B cell (primary cell): ENCODE measurements around the gene CHST8. TPM values are rescaled to one million over a fixed set of nuclear protein-coding genes. Genes with fewer than 3 reads are reported as not detected.

Source experiments
- ATAC-seq: fragments of 200-7000 bp; cut with Tn5 transposase; one replicate; pipeline ENCODE4 v1.10.0; 2021; ENCODE audit warnings: low read depth, mild to moderate bottlenecking, moderate number of reproducible peaks, moderate library complexity
- CTCF ChIA-PET: fragments of 350-600 bp; sonication (Branson Sonifier 250); formaldehyde crosslinking; loops from one replicate; lab custom pipeline; 2021; ENCODE audit warnings: antibody characterized with exemption, inconsistent platforms; lab: Charles Lee
- POLR2A ChIA-PET: fragments of 350-600 bp; sonication (Branson Sonifier 250); formaldehyde crosslinking; loops from one replicate; lab custom pipeline; 2021; ENCODE audit warnings: antibody characterized with exemption; lab: Charles Lee
- DNase-seq: peaks from one replicate; pipeline ENCODE4 v3.0.0; 2013
- H2AFZ ChIP-seq: 2 replicates; pipeline ENCODE4 v1.6.1; 2012; ENCODE audit warnings: mild to moderate bottlenecking, low read depth, low read length; ENCODE audit not compliant: insufficient read depth, poor library complexity, severe bottlenecking
- H3K27ac ChIP-seq, 2 donors: 1 replicate in 1 of 2; 2 replicates in 1 of 2; pipeline ENCODE4 v1.5.1; 2012 to 2013; ENCODE audit warnings: low read length in 2 of 2, mild to moderate bottlenecking in 2 of 2, moderate library complexity in 1 of 2
- H3K27me3 ChIP-seq, 4 experiments: fragments of 200-600 bp in 1 of 4; sonication (generic) in 1 of 4; replicated peaks in 1 of 4; 1 replicate in 2 of 4; 2 replicates in 2 of 4; pipeline versions ENCODE4 v1.6.1 to v1.7.0; 2013 to 2016; ENCODE audit warnings: low read length in 3 of 4, mild to moderate bottlenecking in 2 of 4, mixed read lengths in 1 of 4, moderate library complexity in 1 of 4; ENCODE audit not compliant: insufficient read depth in 4 of 4, control insufficient read depth in 3 of 4; ENCODE audit errors: control extremely low read depth in 1 of 4
- H3K36me3 ChIP-seq, 2 experiments: replicated peaks in 1 of 2; 1 replicate in 1 of 2; 2 replicates in 1 of 2; pipeline versions ENCODE4 v1.6.1 to v1.7.1; 2013; ENCODE audit warnings: low read length in 1 of 2; ENCODE audit not compliant: insufficient read depth in 2 of 2, control insufficient read depth in 1 of 2; ENCODE audit errors: control extremely low read depth in 1 of 2, extremely low read depth in 1 of 2
- H3K4me1 ChIP-seq, 2 donors: fragments of 200-600 bp in 1 of 2; sonication (generic) in 1 of 2; 1 replicate in 1 of 2; 2 replicates in 1 of 2; pipeline versions ENCODE4 v1.5.1 to v1.6.1; 2013 to 2017; ENCODE audit warnings: low read length in 2 of 2; ENCODE audit not compliant: control insufficient read depth in 2 of 2, insufficient read depth in 2 of 2
- H3K4me2 ChIP-seq: replicated peaks from 2 replicates; pipeline ENCODE3; 2012; ENCODE audit warnings: mild to moderate bottlenecking, low read depth, low read length; ENCODE audit not compliant: poor library complexity, severe bottlenecking
- H3K4me3 ChIP-seq, 5 experiments: fragments of 200-600 bp in 1 of 5; sonication (generic) in 1 of 5; 1 replicate in 3 of 5; 2 replicates in 2 of 5; pipeline versions ENCODE4 v1.5.1 to v1.7.0; 2011 to 2016; ENCODE audit warnings: low read length in 4 of 5, mild to moderate bottlenecking in 4 of 5, low read depth in 2 of 5, control low read depth in 1 of 5, moderate library complexity in 1 of 5; ENCODE audit not compliant: insufficient read depth in 1 of 5; ENCODE audit errors: control extremely low read depth in 1 of 5, extremely low read depth in 1 of 5
- H3K79me2 ChIP-seq: fragments of 200-600 bp; sonication (generic); one replicate; pipeline ENCODE4 v1.6.0; 2016; ENCODE audit warnings: low read length; ENCODE audit not compliant: control insufficient read depth, insufficient read depth
- H3K9ac ChIP-seq: fragments of 200-600 bp; sonication (generic); 2 replicates; pipeline ENCODE4 v1.6.1; 2017; ENCODE audit warnings: mild to moderate bottlenecking, low read length, moderate library complexity
- H3K9me3 ChIP-seq, 3 donors: one replicate each; pipeline versions ENCODE4 v1.6.1 to v1.7.1; 2013; ENCODE audit warnings: low read length in 2 of 3; ENCODE audit not compliant: control insufficient read depth in 2 of 3, insufficient read depth in 1 of 3; ENCODE audit errors: control extremely low read depth in 1 of 3
- H4K20me1 ChIP-seq: 2 replicates; pipeline ENCODE4 v1.6.0; 2012; ENCODE audit warnings: mild to moderate bottlenecking, low read length; ENCODE audit not compliant: insufficient read depth, control insufficient read depth, poor library complexity, severe bottlenecking
- H3K27ac Mint-ChIP-seq: one replicate; pipeline ENCODE4 v1.8.0; 2021; ENCODE audit warnings: mixed read lengths
- H3K27me3 Mint-ChIP-seq: one replicate; pipeline ENCODE4 v1.8.0; 2021; ENCODE audit warnings: mixed read lengths
- H3K4me1 Mint-ChIP-seq: one replicate; pipeline ENCODE4 v1.8.0; 2021; ENCODE audit warnings: mixed read lengths
- H3K4me3 Mint-ChIP-seq: one replicate; pipeline ENCODE4 v1.8.0; 2021; ENCODE audit warnings: mixed read lengths
- H3K9me3 Mint-ChIP-seq: one replicate; pipeline ENCODE4 v1.8.0; 2022; ENCODE audit warnings: mixed read lengths; ENCODE audit not compliant: insufficient read depth
- CTCF ChIP-seq: fragments of 200-600 bp; IDR thresholded peaks from one replicate; pipeline ENCODE4 v1.8.0; 2022; ENCODE audit warnings: antibody characterized with exemption, mild to moderate bottlenecking
- EZH2 ChIP-seq: IDR thresholded peaks from 2 replicates; pipeline ENCODE4 v1.6.1; 2012; ENCODE audit warnings: borderline replicate concordance, low read depth, mild to moderate bottlenecking, moderate library complexity, low read length; ENCODE audit not compliant: insufficient read depth, poor library complexity, severe bottlenecking
- WGBS: methylation state at CpG from one replicate; pipeline ENCODE4 v1.1.5; 2013; ENCODE audit warnings: missing lambda C conversion rate; ENCODE audit not compliant: insufficient coverage; 5-methylcytosine and 5-hydroxymethylcytosine counted together
- intact Hi-C: fragments of 100-400 bp; cut with micrococcal nuclease; formaldehyde crosslinking; loops from one replicate; pipeline ENCODE4 v1.10.0; 2022
- polyA plus RNA-seq: library from polyadenylated mRNA; depleted of rRNA; stranded (reverse); fragments of >200 nt; gene quantifications from 2 replicates; pipeline ENCODE4 v1.2.3, GENCODE V29; 2012
- total RNA-seq, 2 donors: library from RNA; stranded (reverse); fragments of 120-200 nt in 1 of 2; gene quantifications; 1 replicate in 1 of 2; 2 replicates in 1 of 2; pipeline versions ENCODE4 v1.2.3 to v1.2.4, GENCODE V29; 2013 to 2022

The CHST8 gene
- total and polyA plus RNA-seq, 2 donors (not counting 1 experiment from before 2014, with no cell fraction given), result not detected

- Mint-ChIP-seq H3K27me3 (peaks cover 21% of the 10 kb centered on the region), H3K4me1 (peaks cover 9% of the 10 kb centered on the region), H3K9me3 (no peaks in the 10 kb centered on the region), H3K27ac (no peak overlapping the region), H3K4me3 (peak overlapping the region; percentile 81)
- Histone ChIP-seq H3K27ac (no peak overlapping the region), H4K20me1 (no peaks in the 10 kb centered on the region), H2AFZ (peak overlapping the region; percentile 73), H3K27me3 (peaks cover 0 to 42% (median 17%) of the 10 kb centered on the region in 4 experiments), H3K4me3 (peak overlapping the region; percentile 23 to 65 (median 55)), H3K9ac (peak overlapping the region; percentile 62), H3K79me2 (no peaks in the 10 kb centered on the region), H3K4me1 (peaks cover 13 to 14% of the 10 kb centered on the region in 2 donors), H3K36me3 (no peaks in the 10 kb centered on the region), H3K4me2 (peak overlapping the region; percentile 94), H3K9me3 (no peaks in the 10 kb centered on the region)
- 0% methylated on average over 83 of the region's 92 CpGs for WGBS
- ChIA-PET CTCF (interaction anchor here (0.6 to 1.7 kb wide), 11 partner anchors 16 to 1117 kb away, joined by 3 to 12 read pairs (median 6); no protein-coding TSS in a partner anchor), POLR2A (no interaction called here)
- ATAC-seq, result peak; percentile 74
- DNase-seq, result peak; percentile 62
- intact Hi-C loops, result loop anchor here (5.0 kb wide), 2 partner anchors 302 to 352 kb away; no protein-coding TSS in a partner anchor
- TF ChIP-seq EZH2 (no peak), CTCF (peak; percentile 75)
Measured at GRCh38 chr19:33795370-33796163, 173.8 kb downstream of the CHST8 start.
